HG03039 (cell line): ENCODE measurements around the gene CDC14A.
A peak's percentile ranks its signal among the peaks of the same experiment; 100 is the strongest.

Experiments
- ATAC-seq: cut with Tn5 transposase; IDR thresholded peaks from one replicate; pipeline ENCODE4 v1.9.1; 2021; ENCODE audit warnings: mild to moderate bottlenecking, moderate library complexity; ENCODE audit not compliant: unreplicated experiment

Gene CDC14A

GRCh38 chr1:100441651-100442050, 89.3 kb downstream of the CDC14A start:
- no peak for ATAC-seq

GRCh38 chr1:100443811-100444571, 91.7 kb downstream of the CDC14A start:
- no peak for ATAC-seq

GRCh38 chr1:100445565-100445964, 93.3 kb downstream of the CDC14A start:
- no peak for ATAC-seq

GRCh38 chr1:100448366-100448765, 96.1 kb downstream of the CDC14A start:
- ATAC-seq = no peak

GRCh38 chr1:100449477-100449876, 97.2 kb downstream of the CDC14A start:
- peak; percentile 79 for ATAC-seq

- no peak for ATAC-seq
Observed at GRCh38 chr1:100452641-100453040, 100.3 kb downstream of the CDC14A start.

GRCh38 chr1:100455478-100456072, 103.3 kb downstream of the CDC14A start:
- ATAC-seq = no peak

GRCh38 chr1:100456880-100457279, 104.6 kb downstream of the CDC14A start:
- ATAC-seq = no peak

- ATAC-seq = no peak
Observed at GRCh38 chr1:100457683-100458082, 105.4 kb downstream of the CDC14A start.

- no peak for ATAC-seq
Observed at GRCh38 chr1:100458661-100459357, 106.5 kb downstream of the CDC14A start.

- peak; percentile 83 for ATAC-seq
Observed at GRCh38 chr1:100459358-100460114, 107.2 kb downstream of the CDC14A start.

- no peak for ATAC-seq
Observed at GRCh38 chr1:100461222-100461621, 108.9 kb downstream of the CDC14A start.

GRCh38 chr1:100462326-100463025, 110.2 kb downstream of the CDC14A start:
- no peak for ATAC-seq

- peak; percentile 94 for ATAC-seq
Observed at GRCh38 chr1:100463791-100464424, 111.6 kb downstream of the CDC14A start.

GRCh38 chr1:100469578-100469977, 117.3 kb downstream of the CDC14A start:
- ATAC-seq = no peak

- no peak for ATAC-seq
Observed at GRCh38 chr1:100474834-100475233, 122.5 kb downstream of the CDC14A start.

GRCh38 chr1:100476735-100477290, 124.5 kb downstream of the CDC14A start:
- ATAC-seq = no peak

GRCh38 chr1:100478816-100479215, 126.5 kb downstream of the CDC14A start:
- no peak for ATAC-seq

GRCh38 chr1:100479620-100480338, 127.5 kb downstream of the CDC14A start:
- ATAC-seq = no peak
